ENCODE measurements around the gene L3MBTL1.
A peak's percentile ranks its signal among the peaks of the same experiment; 100 is the strongest.

L3MBTL1 gene

DNA sequence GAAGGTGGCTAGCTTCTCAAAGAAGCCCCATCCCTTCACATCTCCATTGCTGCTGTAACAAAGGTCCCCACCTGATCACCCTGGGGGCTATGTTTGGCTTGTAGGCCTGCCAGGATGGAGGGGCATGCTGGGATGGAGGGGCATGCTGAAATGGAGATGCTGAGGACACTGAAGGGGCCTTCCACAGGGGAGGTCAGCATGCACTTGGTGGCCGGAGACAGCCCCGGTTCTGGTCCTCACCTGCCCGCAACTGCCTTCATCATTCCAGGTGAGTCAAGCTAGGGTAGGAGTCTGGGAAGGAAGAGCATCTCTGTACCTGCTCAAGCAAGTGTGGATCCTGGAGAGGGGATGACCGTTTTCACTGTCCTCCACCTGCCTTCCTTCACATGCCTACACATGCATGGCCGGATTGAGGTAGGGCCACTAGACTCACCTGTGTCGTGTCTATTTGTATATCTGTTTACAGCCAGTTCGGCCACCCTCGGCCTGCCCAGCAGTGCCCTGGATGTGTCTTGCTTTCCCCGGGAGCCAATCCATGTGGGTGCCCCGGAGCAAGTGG lies 6.0 kb downstream of the L3MBTL1 start:
- TF ChIP-seq, protein P1, sequence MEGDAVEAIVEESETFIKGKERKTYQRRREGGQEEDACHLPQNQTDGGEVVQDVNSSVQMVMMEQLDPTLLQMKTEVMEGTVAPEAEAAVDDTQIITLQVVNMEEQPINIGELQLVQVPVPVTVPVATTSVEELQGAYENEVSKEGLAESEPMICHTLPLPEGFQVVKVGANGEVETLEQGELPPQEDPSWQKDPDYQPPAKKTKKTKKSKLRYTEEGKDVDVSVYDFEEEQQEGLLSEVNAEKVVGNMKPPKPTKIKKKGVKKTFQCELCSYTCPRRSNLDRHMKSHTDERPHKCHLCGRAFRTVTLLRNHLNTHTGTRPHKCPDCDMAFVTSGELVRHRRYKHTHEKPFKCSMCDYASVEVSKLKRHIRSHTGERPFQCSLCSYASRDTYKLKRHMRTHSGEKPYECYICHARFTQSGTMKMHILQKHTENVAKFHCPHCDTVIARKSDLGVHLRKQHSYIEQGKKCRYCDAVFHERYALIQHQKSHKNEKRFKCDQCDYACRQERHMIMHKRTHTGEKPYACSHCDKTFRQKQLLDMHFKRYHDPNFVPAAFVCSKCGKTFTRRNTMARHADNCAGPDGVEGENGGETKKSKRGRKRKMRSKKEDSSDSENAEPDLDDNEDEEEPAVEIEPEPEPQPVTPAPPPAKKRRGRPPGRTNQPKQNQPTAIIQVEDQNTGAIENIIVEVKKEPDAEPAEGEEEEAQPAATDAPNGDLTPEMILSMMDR (IDR thresholded peaks at IDR 0.05; ENCODE audit: low read depth, low read length), result no peak
- Histone ChIP-seq H3K27me3 (peaks cover under 1% of the 10 kb centered on the region; the same call in 1 of the 2 replicates), H3K36me3 (no peaks in the 10 kb centered on the region), H3K9me3 (no peaks in the 10 kb centered on the region), H3K4me3 (ENCODE audit: low read depth, low read length) (peak overlapping the region; percentile 56), H3K4me1 (no peaks in the 10 kb centered on the region)
- DNase-seq, result no peak

DNA sequence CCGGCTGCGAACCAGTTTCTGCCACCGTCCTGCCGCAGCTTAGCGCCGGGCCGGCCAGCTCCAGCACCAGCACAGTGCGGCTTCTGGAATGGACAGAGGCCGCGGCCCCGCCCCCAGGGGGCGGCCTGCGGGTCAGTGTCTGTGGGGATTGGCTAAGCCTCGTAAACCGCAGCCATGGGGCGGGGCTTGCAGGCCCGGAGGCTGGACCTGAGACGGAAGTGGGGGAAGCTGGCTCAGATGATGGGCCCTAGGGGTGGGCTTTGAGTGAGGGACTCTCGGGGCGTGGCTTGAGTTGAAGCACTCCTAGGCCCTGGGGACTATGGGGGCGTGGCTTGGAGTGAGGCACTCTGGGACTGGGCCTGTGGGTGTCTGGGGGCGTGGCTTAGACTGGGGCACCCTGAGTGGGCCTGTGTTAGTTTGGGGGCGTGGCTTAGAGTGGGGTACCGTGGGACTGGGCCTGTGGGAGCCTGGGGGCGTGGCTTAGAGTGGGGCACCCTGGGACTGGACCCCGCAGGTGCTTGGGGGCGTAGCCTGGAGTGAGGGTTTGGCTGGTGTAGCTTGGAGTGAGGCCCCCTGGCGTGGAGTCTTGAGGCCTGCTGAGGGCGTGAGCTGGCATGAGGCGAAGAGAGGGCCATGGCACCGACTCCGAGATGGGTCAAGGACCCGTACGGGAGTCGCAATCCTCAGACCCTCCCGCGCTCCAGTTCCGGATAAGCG lies 6.6 kb downstream of the L3MBTL1 start:
- Histone ChIP-seq H3K27me3 (no peaks in the 10 kb centered on the region), H3K4me3 (ENCODE audit: low read depth, low read length) (peak overlapping the region; percentile 68), H3K36me3 (no peaks in the 10 kb centered on the region), H3K4me1 (no peaks in the 10 kb centered on the region), H3K9me3 (no peaks in the 10 kb centered on the region)
- DNase-seq, result peak; percentile 99
- TF ChIP-seq, protein P1 (IDR thresholded peaks at IDR 0.05; ENCODE audit: low read depth, low read length), result peak; percentile 45

DNA sequence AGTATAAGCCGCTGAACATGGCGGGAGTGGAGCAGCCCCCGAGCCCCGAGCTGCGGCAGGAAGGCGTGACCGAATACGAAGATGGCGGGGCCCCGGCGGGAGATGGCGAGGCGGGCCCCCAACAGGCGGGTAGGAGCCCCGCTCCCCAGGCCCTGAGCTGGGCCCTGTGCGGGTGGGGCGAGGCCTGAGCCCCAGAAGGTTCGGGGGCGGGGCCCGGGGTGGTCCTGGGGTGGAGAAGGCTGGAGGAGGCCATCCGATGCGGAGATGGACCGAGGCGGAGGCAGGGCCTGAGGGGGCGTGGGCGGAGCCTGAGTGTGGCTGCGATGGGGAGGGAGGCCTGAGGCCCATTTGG lies 7.1 kb downstream of the L3MBTL1 start:
- Histone ChIP-seq H3K4me1 (no peaks in the 10 kb centered on the region), H3K9me3 (no peaks in the 10 kb centered on the region), H3K36me3 (no peaks in the 10 kb centered on the region), H3K27me3 (no peaks in the 10 kb centered on the region), H3K4me3 (ENCODE audit: low read depth, low read length) (peak overlapping the region; percentile 68)
- no peak for DNase-seq
- TF ChIP-seq, protein P1 (IDR thresholded peaks at IDR 0.05; ENCODE audit: low read depth, low read length), result no peak

DNA sequence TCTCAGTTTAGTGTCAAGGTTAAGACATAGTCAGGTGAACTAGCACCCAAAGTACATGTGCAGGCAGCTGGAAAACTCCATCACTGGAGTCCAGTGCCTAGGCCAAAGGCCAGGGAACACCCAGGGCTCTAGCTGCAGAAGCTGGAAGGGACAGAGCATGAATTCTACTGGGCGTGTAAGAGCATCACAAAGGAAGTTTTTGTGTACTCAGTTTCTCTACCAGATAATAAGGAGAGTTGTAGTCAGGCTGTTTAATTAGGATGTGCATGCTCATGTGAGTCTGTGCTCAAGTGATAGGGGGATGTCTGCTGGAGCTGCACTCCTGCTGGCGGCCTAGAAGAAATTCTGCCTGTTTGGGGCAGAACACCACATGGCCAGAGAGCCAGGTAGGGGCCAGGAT lies 8.1 kb downstream of the L3MBTL1 start:
- Histone ChIP-seq H3K36me3 (no peaks in the 10 kb centered on the region), H3K4me3 (ENCODE audit: low read depth, low read length) (no peak overlapping the region), H3K4me1 (no peaks in the 10 kb centered on the region), H3K27me3 (no peaks in the 10 kb centered on the region), H3K9me3 (no peaks in the 10 kb centered on the region)
- no peak for DNase-seq
- TF ChIP-seq, protein P1 (IDR thresholded peaks at IDR 0.05; ENCODE audit: low read depth, low read length), result no peak

DNA sequence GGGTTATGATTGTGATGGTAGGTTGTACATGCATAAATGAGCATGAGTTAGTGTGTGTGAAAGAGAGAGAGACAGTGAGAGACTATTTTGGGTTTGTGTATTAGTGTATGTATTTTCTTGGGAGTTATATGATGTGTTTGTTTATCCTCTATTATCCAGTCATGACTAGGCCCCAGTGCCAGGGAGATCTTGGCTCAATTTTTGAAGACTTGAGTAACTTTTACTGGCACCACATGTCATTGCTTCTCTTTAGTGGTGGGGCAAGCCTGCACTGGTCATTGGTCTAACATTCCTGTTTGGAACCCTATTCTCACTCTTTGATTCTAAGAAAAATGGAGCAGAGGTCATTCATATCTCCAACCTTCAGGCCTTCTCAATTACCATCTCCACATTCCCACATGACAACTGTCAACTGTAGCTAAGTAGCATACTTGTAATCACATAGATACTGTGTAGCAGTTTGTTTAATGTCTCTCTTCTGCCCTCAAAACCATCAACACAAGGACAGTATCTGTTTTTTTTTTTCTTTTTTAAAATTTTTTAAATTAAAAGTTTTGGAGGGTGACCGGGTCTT lies 8.8 kb downstream of the L3MBTL1 start:
- Histone ChIP-seq H3K27me3 (no peaks in the 10 kb centered on the region), H3K36me3 (no peaks in the 10 kb centered on the region), H3K4me3 (ENCODE audit: low read depth, low read length) (no peak overlapping the region), H3K9me3 (no peaks in the 10 kb centered on the region; the same call in 1 of the 2 replicates), H3K4me1 (no peaks in the 10 kb centered on the region)
- TF ChIP-seq, protein P1 (IDR thresholded peaks at IDR 0.05; ENCODE audit: low read depth, low read length), result no peak
- DNase-seq, result no peak

DNA sequence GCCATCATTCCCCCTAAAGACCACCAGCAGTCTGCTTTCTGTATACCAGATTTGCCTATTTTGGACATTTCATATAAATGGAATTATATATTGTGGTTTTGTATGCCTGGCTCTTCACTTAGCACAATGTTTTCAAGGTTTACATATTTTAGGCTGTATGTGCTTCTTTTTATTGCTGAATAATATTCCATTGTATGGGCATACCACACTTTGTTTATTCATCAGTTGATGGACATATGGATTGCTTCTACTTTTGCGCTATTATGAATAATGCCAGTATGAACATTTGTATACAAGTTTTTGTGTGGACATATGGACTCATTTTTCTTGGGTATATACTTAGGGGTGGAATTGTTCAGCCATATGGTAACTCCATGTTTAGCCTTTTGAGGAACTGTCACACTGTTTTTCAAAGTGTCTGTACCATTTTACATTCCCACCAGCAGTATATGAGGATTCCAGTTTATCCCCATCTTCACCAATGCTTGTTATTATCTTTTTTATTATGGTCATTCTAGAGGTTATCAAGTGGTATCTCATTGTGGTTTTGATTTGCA lies 12.7 kb downstream of the L3MBTL1 start:
- Histone ChIP-seq H3K4me1 (no peaks in the 10 kb centered on the region), H3K4me3 (ENCODE audit: low read depth, low read length) (no peak overlapping the region), H3K36me3 (no peaks in the 10 kb centered on the region), H3K9me3 (no peaks in the 10 kb centered on the region; the same call in 1 of the 2 replicates), H3K27me3 (no peaks in the 10 kb centered on the region)
- TF ChIP-seq, protein P1 (IDR thresholded peaks at IDR 0.05; ENCODE audit: low read depth, low read length), result no peak
- no peak for DNase-seq

Data from BE2C (cell line).